Measurements from ENCODE around the gene DDRGK1.

DNA sequence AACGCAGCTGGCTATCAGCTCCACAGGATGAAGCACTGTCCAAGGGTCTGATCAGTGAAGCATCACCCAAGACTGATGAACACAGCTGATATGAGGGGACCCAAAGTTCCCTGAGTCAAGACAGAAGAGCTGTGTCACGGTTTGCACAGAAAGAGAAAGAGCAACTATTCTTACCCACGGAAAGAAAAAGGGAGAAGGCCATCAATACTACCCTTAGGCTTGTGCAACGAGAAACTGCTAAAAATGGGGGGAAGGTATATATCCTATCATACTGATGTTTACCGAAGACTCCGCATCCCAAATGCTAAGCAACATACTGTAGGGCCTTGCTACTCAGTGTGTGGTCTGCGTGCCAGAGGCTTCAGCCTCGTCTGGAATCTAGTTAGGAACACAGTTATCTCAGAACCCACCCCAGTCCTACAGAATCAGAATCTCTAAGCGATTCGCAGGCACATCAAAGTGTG is 45.5 kb downstream of the DDRGK1 start:
- TF ChIP-seq, protein P1, sequence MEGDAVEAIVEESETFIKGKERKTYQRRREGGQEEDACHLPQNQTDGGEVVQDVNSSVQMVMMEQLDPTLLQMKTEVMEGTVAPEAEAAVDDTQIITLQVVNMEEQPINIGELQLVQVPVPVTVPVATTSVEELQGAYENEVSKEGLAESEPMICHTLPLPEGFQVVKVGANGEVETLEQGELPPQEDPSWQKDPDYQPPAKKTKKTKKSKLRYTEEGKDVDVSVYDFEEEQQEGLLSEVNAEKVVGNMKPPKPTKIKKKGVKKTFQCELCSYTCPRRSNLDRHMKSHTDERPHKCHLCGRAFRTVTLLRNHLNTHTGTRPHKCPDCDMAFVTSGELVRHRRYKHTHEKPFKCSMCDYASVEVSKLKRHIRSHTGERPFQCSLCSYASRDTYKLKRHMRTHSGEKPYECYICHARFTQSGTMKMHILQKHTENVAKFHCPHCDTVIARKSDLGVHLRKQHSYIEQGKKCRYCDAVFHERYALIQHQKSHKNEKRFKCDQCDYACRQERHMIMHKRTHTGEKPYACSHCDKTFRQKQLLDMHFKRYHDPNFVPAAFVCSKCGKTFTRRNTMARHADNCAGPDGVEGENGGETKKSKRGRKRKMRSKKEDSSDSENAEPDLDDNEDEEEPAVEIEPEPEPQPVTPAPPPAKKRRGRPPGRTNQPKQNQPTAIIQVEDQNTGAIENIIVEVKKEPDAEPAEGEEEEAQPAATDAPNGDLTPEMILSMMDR (IDR thresholded peaks at IDR 0.05; ENCODE audit: insufficient read depth, low read length, poor library complexity, severe bottlenecking): no peak
- no peak for TF ChIP-seq EZH2phosphoT487 (conservative IDR thresholded peaks at IDR 0.05; ENCODE audit: low read length)

All from SU-DHL-6 (cell line).